Upper lobe of right lung (tissue), 1 donor: ENCODE results near the gene TRIM47. TPM values are rescaled to one million over a fixed set of nuclear protein-coding genes. Genes with fewer than 3 reads are reported as not detected.

ENCODE experiments used
- ATAC-seq: fragments of 200-7000 bp; cut with Tn5 transposase; one replicate; pipeline ENCODE4 v1.9.1; 2020; ENCODE audit warnings: mild to moderate bottlenecking, moderate library complexity
- DNase-seq: peaks from one replicate; pipeline ENCODE4 v3.0.0-alpha.2; 2020
- H3K27ac ChIP-seq: fragments of 200-600 bp; one replicate; pipeline ENCODE4 v1.8.0; 2022
- H3K27me3 ChIP-seq: fragments of 200-600 bp; one replicate; pipeline ENCODE4 v1.8.0; 2022; ENCODE audit warnings: mild to moderate bottlenecking
- H3K36me3 ChIP-seq: fragments of 200-600 bp; one replicate; pipeline ENCODE4 v1.8.0; 2022
- H3K4me1 ChIP-seq: fragments of 200-600 bp; one replicate; pipeline ENCODE4 v1.8.0; 2022
- H3K4me3 ChIP-seq: fragments of 200-600 bp; one replicate; pipeline ENCODE4 v1.8.0; 2022; ENCODE audit warnings: mild to moderate bottlenecking
- H3K9me3 ChIP-seq: fragments of 200-600 bp; one replicate; pipeline ENCODE4 v1.8.0; 2022
- intact Hi-C: fragments of 100-400 bp; cut with DNase I; formaldehyde crosslinking; loops from one replicate; pipeline ENCODE4 v1.11.0; 2022
- total RNA-seq: library from RNA; stranded (reverse); fragmentation: NEBNext Ultra II Directional; extraction: Animal tissue kit (Norgen Biotek cat#: 25700); gene quantifications from one replicate; pipeline ENCODE4 v1.2.1, GENCODE V29; 2021
- TF ChIP-seq, protein P1 (sequence below): fragments of 200-600 bp; IDR thresholded peaks from one replicate; pipeline ENCODE4 v1.8.0; 2022; ENCODE audit warnings: antibody characterized with exemption
- donor health status: DM: no; HTN: yes; CAD: no; lungs with severe emphysema.

TRIM47 gene
- total RNA-seq, 1 donor from 2014 or later: 31.0 TPM

DNA sequence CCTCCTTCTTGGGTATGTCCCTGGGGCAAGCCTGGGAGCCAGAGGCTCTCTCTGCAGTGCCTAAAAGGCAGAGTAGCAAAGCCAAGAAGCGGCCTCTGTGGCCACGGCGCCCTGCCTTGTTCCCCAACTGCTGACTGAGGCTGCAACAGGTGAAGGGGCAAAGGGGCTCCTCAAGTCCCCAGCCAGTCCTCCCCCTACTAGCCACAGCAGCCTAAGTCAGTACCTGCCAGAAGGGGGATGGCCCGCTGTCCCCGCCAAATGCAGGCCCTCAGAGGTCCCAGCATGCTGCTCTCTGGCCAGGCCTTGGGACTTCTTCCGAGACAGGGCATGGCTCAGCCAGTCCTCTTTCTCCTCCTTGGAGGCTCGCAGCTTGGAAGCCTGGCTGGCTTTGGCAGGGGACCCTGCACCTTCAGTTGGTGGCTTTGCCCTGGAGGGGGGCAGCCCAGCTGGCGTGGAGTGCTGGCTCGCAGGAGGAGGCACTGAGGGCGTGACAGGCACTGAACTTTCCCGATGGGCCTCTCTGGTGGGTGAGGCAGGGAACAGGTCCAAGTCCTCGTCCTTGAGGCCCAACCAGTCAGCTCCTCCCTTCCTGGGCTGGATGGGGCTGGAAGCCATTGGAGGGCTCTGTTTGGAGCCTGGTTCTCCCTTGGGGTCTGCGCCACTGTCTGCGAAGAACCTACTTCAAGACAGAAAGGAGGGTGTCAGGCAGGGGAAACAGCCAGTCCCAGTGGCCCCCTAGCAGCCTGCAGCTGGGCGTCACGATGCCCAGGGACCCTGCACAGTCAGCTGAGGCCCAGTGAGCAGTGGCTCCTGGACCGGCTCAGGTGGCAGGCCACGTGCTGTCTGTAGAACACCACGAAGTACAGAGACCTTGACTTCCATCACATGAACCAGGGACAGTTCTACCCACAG is 44.8 kb upstream of the TRIM47 start:
- Histone ChIP-seq H3K27me3 (no peaks in the 10 kb centered on the region), H3K4me3 (no peak overlapping the region), H3K27ac (no peak overlapping the region), H3K4me1 (no peaks in the 10 kb centered on the region), H3K9me3 (no peaks in the 10 kb centered on the region), H3K36me3 (no peaks in the 10 kb centered on the region)
- no peak for DNase-seq
- intact Hi-C loops: no loop called here
- TF ChIP-seq, protein P1, sequence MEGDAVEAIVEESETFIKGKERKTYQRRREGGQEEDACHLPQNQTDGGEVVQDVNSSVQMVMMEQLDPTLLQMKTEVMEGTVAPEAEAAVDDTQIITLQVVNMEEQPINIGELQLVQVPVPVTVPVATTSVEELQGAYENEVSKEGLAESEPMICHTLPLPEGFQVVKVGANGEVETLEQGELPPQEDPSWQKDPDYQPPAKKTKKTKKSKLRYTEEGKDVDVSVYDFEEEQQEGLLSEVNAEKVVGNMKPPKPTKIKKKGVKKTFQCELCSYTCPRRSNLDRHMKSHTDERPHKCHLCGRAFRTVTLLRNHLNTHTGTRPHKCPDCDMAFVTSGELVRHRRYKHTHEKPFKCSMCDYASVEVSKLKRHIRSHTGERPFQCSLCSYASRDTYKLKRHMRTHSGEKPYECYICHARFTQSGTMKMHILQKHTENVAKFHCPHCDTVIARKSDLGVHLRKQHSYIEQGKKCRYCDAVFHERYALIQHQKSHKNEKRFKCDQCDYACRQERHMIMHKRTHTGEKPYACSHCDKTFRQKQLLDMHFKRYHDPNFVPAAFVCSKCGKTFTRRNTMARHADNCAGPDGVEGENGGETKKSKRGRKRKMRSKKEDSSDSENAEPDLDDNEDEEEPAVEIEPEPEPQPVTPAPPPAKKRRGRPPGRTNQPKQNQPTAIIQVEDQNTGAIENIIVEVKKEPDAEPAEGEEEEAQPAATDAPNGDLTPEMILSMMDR: no peak
- ATAC-seq: no peak

DNA sequence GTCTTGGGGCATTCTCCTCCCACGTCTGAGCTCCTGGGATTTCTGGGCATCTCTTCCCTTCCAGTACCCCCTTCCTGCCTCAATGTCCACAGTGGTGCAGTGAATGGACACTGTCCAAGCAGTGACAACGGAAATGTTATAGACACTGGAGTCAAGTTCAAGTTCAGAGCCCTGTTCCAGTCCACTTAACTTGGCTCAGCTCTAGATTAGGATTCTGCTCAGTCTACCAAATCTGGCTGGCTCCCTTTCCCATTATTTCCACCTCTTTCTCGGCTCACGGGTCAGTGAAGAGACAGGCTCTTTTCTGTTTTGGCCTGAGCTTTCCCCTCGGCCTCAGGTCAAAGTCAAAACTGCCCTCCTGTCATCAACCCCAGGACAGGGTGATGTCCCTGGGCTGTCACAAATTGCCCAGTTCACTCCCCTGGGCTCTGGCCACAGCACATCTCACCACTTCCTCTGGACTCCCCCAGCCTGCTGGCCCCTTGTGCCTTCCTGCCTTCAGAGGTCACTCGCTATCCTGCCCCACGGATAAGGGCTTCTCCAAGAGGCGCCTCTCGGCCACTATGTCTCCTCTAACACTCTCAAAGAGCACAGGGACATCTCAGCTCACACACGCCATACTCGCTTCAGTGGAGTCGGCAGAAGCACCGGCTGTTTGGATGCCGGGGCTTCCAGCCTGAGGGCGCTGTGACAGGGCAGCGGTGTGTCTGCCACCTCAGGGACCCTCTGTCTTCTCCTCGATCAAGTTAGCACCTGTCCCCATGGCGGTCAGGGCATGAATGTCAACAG is 44.0 kb upstream of the TRIM47 start:
- intact Hi-C loops: no loop called here
- no peaks in the 10 kb centered on the region for H3K36me3 ChIP-seq
- no peak overlapping the region for H3K4me3 ChIP-seq
- no peaks in the 10 kb centered on the region for H3K4me1 ChIP-seq
- no peak overlapping the region for H3K27ac ChIP-seq
- H3K27me3 ChIP-seq: no peaks in the 10 kb centered on the region
- no peaks in the 10 kb centered on the region for H3K9me3 ChIP-seq
- DNase-seq (no peak), ATAC-seq (no peak)
- TF ChIP-seq, protein P1: no peak

DNA sequence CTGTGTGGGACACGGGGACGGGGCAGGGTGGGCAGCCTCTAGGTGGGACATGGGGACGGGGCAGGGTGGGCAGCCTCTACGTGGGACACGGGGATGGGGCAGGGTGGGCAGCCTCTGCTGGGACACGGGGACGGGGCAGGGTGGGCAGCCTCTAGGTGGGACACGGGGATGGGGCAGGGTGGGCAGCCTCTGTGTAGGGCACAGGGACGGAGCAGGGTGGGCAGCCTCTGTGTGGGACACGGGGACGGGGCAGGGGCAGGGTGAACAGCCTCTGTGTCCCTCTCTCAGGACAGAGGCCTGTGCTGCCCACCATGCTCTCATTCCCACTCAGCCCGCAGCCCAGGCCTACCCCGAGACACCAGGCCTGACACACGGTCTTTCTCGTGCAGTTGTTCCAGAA is 43.2 kb upstream of the TRIM47 start:
- no peak overlapping the region for H3K27ac ChIP-seq
- no peaks in the 10 kb centered on the region for H3K4me1 ChIP-seq
- no peaks in the 10 kb centered on the region for H3K27me3 ChIP-seq
- ATAC-seq (no peak), DNase-seq (no peak)
- intact Hi-C loops: no loop called here
- TF ChIP-seq, protein P1: no peak
- H3K9me3 ChIP-seq: no peaks in the 10 kb centered on the region
- H3K4me3 ChIP-seq: no peak overlapping the region
- H3K36me3 ChIP-seq: no peaks in the 10 kb centered on the region

DNA sequence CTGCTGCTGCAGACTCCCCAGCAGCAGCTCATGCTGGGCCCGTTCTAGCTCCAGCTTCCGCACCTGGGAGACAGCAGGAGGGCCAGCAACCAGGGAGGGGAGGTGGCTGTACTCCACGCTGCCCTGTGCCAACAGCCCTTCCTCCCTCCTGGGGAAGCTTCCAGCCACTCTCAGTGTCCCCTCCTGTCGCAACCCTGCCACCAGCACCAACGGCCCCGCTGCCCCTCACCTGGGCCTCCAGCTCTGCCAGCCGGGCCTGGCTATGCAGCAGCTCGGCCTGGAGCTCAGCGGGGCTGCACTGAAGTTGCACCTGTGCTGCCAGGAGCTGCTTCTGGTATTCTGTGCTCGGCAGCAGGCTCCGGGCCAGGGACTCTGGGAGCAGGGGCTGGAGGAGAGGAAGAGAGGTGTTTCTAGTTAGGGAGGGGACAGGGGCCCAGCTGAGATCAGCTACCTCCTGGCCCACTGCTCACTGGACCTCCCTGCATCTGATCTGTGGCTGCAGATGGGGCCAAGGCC is 41.7 kb upstream of the TRIM47 start:
- Histone ChIP-seq H3K4me1 (no peaks in the 10 kb centered on the region), H3K27ac (no peak overlapping the region), H3K9me3 (no peaks in the 10 kb centered on the region), H3K27me3 (no peaks in the 10 kb centered on the region), H3K4me3 (no peak overlapping the region), H3K36me3 (no peaks in the 10 kb centered on the region)
- DNase-seq (no peak), ATAC-seq (peak; percentile 7)
- TF ChIP-seq, protein P1: no peak
- intact Hi-C loops: no loop called here

DNA sequence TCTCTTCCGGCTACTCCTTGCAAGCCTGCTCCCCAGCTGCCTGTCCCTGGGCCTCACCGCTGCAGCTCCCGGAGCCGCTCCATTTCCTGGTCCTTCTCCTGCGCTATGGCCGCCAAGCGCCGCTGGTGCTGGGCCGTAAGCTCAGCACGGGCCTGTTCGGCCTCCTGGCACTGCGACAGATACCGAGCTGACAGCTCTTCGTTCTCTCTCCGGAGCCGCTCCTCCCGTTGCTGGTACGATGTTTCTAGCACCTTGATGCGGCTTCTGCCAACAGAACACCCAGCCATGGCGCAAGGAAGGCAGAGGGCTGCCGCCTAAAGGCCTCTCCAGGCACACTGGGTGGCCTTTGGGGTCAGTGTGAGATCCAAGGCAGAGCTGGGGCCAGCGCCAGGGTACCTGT is 41.2 kb upstream of the TRIM47 start:
- TF ChIP-seq, protein P1: no peak
- Histone ChIP-seq H3K9me3 (no peaks in the 10 kb centered on the region), H3K27me3 (no peaks in the 10 kb centered on the region), H3K4me1 (no peaks in the 10 kb centered on the region), H3K4me3 (no peak overlapping the region), H3K27ac (no peak overlapping the region), H3K36me3 (no peaks in the 10 kb centered on the region)
- intact Hi-C loops: no loop called here
- DNase-seq (no peak), ATAC-seq (no peak)
